ENCODE data around the gene TPGS1.
A peak's percentile ranks its signal among the peaks of the same experiment; 100 is the strongest.

Gene TPGS1

DNA sequence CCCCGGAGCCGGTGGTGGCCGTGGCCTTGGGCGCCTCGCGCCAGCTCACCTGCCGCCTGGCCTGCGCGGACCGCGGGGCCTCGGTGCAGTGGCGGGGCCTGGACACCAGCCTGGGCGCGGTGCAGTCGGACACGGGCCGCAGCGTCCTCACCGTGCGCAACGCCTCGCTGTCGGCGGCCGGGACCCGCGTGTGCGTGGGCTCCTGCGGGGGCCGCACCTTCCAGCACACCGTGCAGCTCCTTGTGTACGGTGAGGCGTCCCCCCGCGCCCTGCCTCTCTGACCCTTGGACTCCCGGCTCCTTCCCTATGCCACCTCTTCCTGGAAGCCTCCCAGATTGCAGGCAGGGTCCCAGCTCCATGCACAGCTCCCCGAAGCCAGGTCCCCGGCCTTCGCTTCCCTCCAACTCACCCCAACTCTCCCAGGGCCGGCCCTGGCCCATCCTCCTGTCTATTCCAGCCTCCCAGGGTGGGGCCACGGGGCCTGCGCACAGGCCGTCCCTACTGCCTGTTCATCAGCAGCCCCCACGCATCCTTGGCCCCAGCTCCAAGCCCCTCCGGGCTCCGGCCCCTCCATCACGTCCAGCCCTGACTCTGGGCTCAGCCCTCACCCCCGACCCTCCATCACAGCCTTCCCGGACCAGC lies 9.3 kb upstream of the TPGS1 start:
- H3K27me3 Mint-ChIP-seq, result peaks cover 5% of the 10 kb centered on the region
- H3K9me3 Mint-ChIP-seq (ENCODE audit: low read depth), result no peaks in the 10 kb centered on the region
- H3K27ac Mint-ChIP-seq, result no peak overlapping the region
- H3K4me1 Mint-ChIP-seq (ENCODE audit: low read depth), result peaks cover 9% of the 10 kb centered on the region
- H3K4me3 Mint-ChIP-seq, result no peak overlapping the region
- no peaks in the 10 kb centered on the region for H3K36me3 Mint-ChIP-seq

DNA sequence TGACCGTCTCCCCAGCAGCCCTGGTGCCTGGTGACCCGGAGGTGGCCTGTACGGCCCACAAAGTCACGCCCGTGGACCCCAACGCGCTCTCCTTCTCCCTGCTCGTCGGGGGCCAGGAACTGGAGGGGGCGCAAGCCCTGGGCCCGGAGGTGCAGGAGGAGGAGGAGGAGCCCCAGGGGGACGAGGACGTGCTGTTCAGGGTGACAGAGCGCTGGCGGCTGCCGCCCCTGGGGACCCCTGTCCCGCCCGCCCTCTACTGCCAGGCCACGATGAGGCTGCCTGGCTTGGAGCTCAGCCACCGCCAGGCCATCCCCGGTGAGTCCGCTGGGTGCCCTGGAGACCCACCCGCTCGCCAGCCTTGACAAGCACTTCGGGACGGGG lies 8.8 kb upstream of the TPGS1 start:
- H3K4me3 Mint-ChIP-seq, result no peak overlapping the region
- H3K27me3 Mint-ChIP-seq, result peaks cover 5% of the 10 kb centered on the region
- H3K27ac Mint-ChIP-seq, result no peak overlapping the region
- H3K36me3 Mint-ChIP-seq, result no peaks in the 10 kb centered on the region
- H3K4me1 Mint-ChIP-seq (ENCODE audit: low read depth), result peaks cover 9% of the 10 kb centered on the region
- no peaks in the 10 kb centered on the region for H3K9me3 Mint-ChIP-seq (ENCODE audit: low read depth)

DNA sequence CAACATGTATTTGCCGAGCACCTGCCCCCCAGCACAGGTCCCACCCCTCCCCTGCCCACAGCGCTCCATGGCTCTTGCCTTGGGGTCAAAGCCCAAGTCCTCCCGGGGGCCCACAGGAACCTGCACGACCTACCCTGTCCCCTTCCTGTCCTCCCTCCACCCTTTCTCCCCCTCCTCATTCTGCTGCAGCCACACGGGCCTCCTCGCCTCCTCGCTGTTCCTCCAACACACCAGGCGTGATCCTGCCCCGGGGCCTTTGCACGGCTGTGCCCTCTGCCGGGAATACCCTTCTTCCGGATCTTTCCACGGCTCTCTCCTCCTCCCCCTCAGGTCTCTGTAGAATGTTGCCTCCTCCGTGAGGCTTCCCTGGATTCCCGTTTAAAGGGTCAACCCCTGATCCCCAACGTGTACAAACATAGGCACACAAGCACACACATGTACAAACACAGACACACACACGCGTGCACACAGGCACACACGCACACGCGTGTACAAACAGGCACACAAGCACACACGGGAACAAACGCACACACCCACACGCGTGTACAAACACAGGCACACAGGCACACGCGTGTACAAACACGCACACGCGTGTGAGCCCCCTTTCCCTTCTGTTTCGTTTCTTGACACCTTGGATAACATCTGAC lies 8.2 kb upstream of the TPGS1 start:
- Mint-ChIP-seq H3K9me3 (ENCODE audit: low read depth) (no peaks in the 10 kb centered on the region), H3K27ac (no peak overlapping the region), H3K4me1 (ENCODE audit: low read depth) (peaks cover 7% of the 10 kb centered on the region)

DNA sequence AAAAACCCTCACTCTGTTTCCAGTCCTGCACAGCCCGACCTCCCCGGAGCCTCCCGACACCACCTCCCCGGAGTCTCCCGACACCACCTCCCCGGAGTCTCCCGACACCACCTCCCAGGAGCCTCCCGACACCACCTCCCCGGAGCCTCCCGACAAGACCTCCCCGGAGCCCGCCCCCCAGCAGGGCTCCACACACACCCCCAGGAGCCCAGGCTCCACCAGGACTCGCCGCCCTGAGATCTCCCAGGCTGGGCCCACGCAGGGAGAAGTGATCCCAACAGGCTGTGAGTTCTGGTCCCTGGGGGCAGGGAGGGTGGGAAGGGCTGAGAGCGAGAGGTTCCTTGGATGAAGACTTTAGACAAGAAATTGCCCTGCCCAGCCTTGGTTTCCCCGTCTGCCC lies 5.7 kb upstream of the TPGS1 start:
- Mint-ChIP-seq H3K27ac (no peak overlapping the region), H3K36me3 (no peaks in the 10 kb centered on the region), H3K4me1 (ENCODE audit: low read depth) (peaks cover 9% of the 10 kb centered on the region), H3K4me3 (no peak overlapping the region), H3K9me3 (ENCODE audit: low read depth) (no peaks in the 10 kb centered on the region), H3K27me3 (peaks cover 5% of the 10 kb centered on the region)

More for the DNA sequence above, 8.2 kb upstream of the TPGS1 start:
- Mint-ChIP-seq H3K36me3 (no peaks in the 10 kb centered on the region), H3K27me3 (peaks cover 5% of the 10 kb centered on the region), H3K4me3 (no peak overlapping the region)

DNA sequence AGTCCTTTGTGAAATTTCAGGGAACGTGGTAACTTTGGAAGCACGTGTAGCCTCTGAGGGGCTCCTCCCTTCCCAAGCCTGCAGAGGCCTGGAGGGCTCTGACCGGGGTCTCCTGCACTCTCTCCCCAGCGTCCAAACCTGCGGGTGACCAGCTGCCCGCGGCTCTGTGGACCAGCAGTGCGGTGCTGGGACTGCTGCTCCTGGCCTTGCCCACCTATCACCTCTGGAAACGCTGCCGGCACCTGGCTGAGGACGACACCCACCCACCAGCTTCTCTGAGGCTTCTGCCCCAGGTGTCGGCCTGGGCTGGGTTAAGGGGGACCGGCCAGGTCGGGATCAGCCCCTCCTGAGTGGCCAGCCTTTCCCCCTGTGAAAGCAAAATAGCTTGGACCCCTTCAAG lies 2.7 kb upstream of the TPGS1 start:
- no peak overlapping the region for H3K27ac Mint-ChIP-seq
- no peaks in the 10 kb centered on the region for H3K36me3 Mint-ChIP-seq
- peaks cover 19% of the 10 kb centered on the region for H3K4me1 Mint-ChIP-seq (ENCODE audit: low read depth)
- no peaks in the 10 kb centered on the region for H3K27me3 Mint-ChIP-seq
- H3K9me3 Mint-ChIP-seq (ENCODE audit: low read depth), result no peaks in the 10 kb centered on the region
- H3K4me3 Mint-ChIP-seq, result no peak overlapping the region

DNA sequence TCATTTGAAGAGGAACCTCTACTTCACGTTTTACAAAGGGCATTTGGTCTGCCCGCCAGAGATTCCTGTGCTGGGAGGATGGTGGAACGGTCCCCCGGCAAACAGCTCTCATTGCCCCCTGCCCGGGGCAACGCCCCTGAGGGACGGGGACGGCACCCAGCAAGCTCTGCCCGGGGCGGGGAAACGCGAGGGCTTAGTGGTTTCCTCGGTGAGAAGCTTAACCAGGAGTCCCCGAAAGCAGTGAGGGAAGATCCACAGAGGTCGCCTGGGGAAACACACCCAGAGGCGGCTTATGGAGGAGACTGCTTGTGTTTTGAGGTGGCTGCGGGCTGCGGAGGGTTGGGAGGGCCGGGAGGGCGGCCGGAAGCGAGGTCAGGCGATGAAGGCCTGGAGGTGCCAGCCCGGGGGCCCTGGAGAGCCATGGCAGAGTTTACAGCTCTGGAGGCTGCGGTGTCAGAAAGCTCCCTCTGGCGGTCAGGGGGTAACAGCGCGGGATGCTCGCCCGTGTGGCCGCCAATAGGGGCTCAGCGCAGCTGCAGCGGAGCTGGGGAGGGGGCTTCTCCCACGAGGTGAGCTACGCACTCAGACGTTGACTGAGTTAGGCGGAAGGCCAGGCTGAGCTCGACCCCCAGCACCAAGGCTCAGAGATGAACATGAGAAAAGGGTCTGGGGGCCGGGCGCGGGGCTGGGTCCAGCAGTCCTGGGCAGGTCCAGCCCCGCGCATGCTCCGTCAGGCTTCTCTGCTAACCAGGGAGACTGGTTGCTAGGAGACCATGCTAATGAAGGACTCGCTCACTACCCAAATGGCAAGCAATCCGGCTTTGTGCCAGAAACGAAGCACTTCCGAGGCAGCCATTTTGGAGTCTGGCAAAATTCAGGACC lies 652 bp upstream of the TPGS1 start:
- H3K4me1 Mint-ChIP-seq (ENCODE audit: low read depth), result peaks cover 33% of the 10 kb centered on the region
- no peaks in the 10 kb centered on the region for H3K9me3 Mint-ChIP-seq (ENCODE audit: low read depth)
- peak overlapping the region; percentile 100 for H3K27ac Mint-ChIP-seq
- no peaks in the 10 kb centered on the region for H3K36me3 Mint-ChIP-seq
- H3K27me3 Mint-ChIP-seq, result no peaks in the 10 kb centered on the region
- peak overlapping the region; percentile 92 for H3K4me3 Mint-ChIP-seq

DNA sequence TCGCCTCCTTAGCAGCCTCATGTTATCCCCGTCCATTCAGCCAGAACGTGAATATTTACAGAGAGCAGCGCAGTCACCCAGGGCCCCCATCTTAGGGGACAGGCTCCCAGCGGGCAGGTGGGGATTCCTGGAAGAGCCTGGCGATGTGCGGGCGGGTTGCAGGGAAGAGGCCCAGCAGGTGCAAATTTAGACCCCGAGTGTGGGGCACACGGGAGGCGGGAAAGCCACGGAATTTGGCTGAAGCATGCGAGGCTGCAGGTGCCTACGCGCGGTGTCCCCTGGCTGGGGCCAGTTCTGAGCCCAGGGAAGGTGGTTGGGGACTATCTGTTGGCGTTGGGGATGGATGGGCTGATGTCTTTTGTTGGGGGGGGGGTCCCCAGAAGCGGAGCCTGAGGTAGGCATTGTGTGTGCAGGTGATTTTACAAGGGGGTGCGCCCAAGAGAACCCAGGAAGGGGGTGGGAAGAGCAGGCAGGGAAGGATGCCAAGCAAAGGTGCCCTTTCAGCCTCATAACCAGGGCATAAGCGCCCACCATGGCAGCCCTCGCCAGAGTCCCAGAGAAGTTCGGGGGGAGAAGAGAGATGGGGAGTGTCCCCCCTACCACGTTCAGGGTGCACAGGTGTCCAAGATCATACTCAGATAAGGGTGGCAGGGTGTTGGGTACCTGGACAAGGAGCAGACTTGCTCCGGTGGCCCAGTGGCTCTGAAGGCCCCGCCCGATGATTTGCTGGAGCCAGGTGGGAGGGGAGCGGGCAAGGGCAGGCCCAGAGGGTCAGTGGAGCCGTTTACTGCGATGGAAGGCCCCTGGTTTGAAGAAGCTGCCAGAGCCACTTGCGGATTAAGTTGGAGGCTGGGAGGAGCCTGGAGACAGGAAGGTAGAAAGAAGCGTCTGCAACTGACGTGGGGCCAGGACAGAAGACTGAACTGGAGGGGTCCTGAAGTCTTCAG lies 1.2 kb downstream of the TPGS1 start:
- H3K27ac Mint-ChIP-seq, result peak overlapping the region; percentile 87
- H3K4me1 Mint-ChIP-seq (ENCODE audit: low read depth), result peaks cover 41% of the 10 kb centered on the region
- no peaks in the 10 kb centered on the region for H3K27me3 Mint-ChIP-seq
- no peaks in the 10 kb centered on the region for H3K9me3 Mint-ChIP-seq (ENCODE audit: low read depth)
- no peaks in the 10 kb centered on the region for H3K36me3 Mint-ChIP-seq
- peak overlapping the region; percentile 92 for H3K4me3 Mint-ChIP-seq

DNA sequence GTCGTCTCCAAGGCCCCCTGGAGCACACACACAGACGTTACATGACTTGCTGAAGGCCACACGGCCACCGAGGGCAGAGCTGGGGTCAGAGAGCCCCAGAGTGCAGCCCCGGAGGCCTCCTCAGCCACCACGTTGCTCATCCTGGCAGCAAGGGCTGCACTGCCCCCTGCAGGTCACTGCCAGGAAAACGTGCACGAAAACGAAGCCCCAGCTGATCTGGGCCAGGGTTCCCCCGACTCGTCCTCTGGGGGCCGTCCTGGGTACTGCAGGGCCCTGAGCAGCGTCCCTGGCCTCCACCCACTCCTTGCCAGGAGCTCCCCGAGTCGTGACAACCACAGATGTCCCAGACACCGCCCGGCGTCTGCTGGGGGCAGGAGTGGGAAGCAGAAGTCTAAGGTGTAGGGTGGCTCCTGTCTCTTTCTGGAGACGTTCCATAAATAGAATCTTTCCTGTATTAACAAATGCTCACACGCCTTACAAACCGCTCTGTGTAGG lies 3.4 kb downstream of the TPGS1 start:
- Mint-ChIP-seq H3K9me3 (ENCODE audit: low read depth) (no peaks in the 10 kb centered on the region), H3K4me3 (peak overlapping the region; percentile 90), H3K36me3 (peaks cover 4% of the 10 kb centered on the region), H3K27me3 (no peaks in the 10 kb centered on the region), H3K27ac (peak overlapping the region; percentile 98), H3K4me1 (ENCODE audit: low read depth) (peaks cover 46% of the 10 kb centered on the region)

DNA sequence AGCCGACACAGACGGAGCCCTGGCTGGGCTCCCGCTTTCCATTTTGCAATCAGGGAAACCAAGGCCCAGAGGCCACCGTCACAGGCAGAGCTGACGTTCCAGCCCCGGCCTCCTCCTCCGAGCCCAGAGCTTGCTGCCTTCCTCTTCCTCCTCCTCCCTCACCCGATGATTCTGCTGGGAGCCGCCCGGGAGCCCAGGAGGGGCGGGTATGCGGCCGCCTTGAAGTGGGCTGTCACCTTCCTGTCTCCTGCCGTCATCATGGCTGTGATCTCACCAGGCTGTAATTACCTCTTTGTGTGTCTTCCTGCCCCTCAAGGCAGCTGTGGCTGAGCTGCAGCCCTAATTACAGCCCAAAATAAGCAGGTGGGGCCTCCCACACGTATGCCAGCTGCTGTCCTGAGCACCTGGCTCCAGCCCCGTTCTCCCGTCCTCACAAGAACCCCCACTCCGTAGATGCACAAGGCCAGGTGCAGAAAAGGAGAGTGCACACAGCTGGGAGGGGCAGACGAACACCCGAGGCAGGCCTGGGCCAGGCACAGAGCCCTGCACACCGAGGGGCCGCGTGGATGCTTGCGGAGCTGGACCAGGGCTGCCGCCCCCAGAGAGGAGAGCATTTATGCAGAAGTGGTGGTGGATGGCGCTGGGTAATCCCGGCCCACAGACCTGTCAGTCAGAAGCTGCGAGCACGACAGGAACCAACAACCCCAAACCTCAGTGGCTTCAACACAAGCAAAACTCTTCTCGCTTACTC lies 4.0 kb downstream of the TPGS1 start:
- H3K4me1 Mint-ChIP-seq (ENCODE audit: low read depth), result peaks cover 46% of the 10 kb centered on the region
- H3K27ac Mint-ChIP-seq, result peak overlapping the region; percentile 98
- peaks cover 4% of the 10 kb centered on the region for H3K36me3 Mint-ChIP-seq
- H3K27me3 Mint-ChIP-seq, result no peaks in the 10 kb centered on the region
- H3K9me3 Mint-ChIP-seq (ENCODE audit: low read depth), result no peaks in the 10 kb centered on the region
- H3K4me3 Mint-ChIP-seq, result peak overlapping the region; percentile 90

DNA sequence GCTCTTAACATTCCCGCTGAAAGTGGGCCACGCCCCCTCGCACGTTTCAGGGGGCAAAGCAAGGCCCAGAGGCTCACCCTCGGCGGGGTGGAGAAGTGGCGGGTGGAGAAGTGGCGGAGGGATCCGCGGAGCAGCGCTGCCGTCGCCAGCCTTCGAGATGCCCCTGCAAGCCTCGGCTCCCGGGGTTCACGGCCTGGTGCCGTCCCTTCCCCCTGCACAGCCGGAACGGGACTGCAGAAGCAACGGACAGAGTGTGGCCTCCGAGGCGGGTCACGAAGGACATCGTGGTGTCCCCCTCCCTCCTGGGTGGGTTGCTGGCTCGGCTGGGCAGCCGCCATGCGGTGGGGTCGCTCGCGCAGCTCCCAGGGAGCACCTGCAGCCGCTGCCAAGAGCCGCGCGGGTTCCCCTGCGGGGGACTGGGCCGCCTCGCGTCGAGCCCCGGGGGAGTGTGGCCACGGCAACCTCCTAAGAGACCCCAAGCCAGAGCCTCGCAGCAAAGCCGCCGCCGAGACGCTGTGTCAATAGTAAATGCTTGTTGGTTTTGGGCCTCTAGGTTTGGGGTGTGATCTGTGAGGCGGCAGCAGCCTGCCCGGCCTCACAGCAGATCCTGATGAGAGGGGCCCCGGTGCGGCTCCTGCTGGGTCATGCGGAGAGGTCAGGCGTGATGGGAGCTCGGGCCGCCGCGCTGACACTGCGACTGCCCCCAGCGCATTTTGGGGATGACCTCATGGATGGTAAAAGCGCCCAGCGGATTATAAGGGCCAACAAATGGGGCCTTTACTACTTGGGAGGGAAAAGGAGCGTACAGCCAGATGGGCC lies 5.5 kb downstream of the TPGS1 start:
- Mint-ChIP-seq H3K9me3 (ENCODE audit: low read depth) (no peaks in the 10 kb centered on the region), H3K4me1 (ENCODE audit: low read depth) (peaks cover 50% of the 10 kb centered on the region), H3K27me3 (no peaks in the 10 kb centered on the region)

DNA sequence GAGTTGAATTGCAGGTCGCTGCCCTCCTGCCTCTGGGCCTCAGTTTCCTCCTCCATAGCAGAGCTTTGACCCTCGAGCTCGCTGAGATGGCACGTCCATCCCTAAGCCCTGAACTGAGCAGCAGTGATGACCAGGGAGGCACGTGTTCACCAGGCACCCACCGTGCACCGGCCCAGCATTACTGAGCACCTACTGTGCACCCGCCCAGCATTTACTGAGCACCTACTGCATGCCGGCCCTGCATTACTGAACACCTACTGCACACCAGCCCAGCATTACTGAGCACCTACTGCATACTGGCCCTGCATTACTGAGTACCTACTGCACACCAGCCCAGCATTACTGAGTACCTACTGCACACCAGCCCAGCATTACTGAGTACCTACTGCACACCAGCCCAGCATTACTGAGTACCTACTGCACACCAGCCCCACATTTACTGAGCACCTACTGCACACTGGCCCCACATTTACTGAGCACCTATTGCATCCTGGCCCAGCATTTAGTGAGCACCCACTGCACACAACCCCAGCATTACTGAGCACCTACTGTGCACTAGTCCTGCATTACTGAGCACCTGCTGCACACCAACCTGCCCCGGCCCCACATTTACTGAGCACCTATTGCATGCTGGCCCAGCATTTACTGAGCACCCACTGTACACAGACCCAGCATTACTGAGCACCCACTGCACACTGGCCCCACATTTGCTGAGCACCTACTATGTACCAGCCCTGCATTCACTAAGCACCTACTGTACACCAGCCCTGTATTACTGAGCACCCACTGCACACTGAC lies 6.3 kb downstream of the TPGS1 start:
- Mint-ChIP-seq H3K27me3 (no peaks in the 10 kb centered on the region), H3K4me1 (ENCODE audit: low read depth) (peaks cover 44% of the 10 kb centered on the region), H3K9me3 (ENCODE audit: low read depth) (no peaks in the 10 kb centered on the region), H3K36me3 (peaks cover 4% of the 10 kb centered on the region), H3K4me3 (no peak overlapping the region), H3K27ac (peak overlapping the region; percentile 64)

More for the DNA sequence above, 5.5 kb downstream of the TPGS1 start:
- no peak overlapping the region for H3K27ac Mint-ChIP-seq
- no peak overlapping the region for H3K4me3 Mint-ChIP-seq
- H3K36me3 Mint-ChIP-seq, result peaks cover 4% of the 10 kb centered on the region

DNA sequence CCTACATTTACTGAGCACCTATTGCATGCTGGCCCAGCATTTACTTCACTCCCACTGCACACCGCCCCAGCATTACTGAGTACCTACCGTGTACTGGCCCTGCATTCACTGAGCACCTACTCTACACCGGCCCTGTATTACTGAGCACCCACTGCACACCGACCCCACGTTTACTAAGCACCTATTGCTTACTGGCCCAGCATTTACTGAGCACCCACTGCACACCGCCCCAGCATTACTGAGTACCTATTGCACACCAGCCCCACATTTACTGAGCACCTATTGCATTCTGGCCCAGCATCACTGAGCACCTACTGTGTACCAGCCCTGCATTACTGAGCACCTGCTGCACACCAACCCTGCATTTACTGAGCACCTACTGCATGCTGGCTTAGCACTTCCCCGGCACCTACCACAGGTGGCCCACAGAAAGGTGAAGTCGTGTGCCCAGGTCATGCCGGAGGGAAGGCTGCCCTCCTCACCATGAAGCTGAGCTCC lies 6.9 kb downstream of the TPGS1 start:
- H3K27ac Mint-ChIP-seq, result peak overlapping the region; percentile 64
- H3K9me3 Mint-ChIP-seq (ENCODE audit: low read depth), result no peaks in the 10 kb centered on the region
- H3K4me3 Mint-ChIP-seq, result no peak overlapping the region
- peaks cover 4% of the 10 kb centered on the region for H3K36me3 Mint-ChIP-seq
- H3K27me3 Mint-ChIP-seq, result no peaks in the 10 kb centered on the region
- H3K4me1 Mint-ChIP-seq (ENCODE audit: low read depth), result peaks cover 38% of the 10 kb centered on the region

All from activated naive CD8-positive, alpha-beta T cell (primary cell).